Lung microvascular endothelial cell (primary cell): ENCODE measurements around the gene BCDIN3D. TPM values are rescaled to one million over a fixed set of nuclear protein-coding genes. Genes with fewer than 3 reads are reported as not detected.

Experiments used
- DNase-seq, 2 donors: peaks; one replicate each; pipeline versions ENCODE4 v3.0.0 to v3.0.0-alpha.2; 2010; ENCODE audit warnings: low read depth in 2 of 2
- total RNA-seq: library from RNA; depleted of rRNA; stranded (reverse); fragments of >200 nt; gene quantifications from 2 replicates; pipeline ENCODE4 v1.2.1, GENCODE V29; 2014

BCDIN3D gene
- total RNA-seq, 1 donor from 2014 or later = 2.0 TPM

GRCh38 chr12:49823350-49823749, 19.6 kb downstream of the BCDIN3D start:
- DNase-seq = no peak

DNA sequence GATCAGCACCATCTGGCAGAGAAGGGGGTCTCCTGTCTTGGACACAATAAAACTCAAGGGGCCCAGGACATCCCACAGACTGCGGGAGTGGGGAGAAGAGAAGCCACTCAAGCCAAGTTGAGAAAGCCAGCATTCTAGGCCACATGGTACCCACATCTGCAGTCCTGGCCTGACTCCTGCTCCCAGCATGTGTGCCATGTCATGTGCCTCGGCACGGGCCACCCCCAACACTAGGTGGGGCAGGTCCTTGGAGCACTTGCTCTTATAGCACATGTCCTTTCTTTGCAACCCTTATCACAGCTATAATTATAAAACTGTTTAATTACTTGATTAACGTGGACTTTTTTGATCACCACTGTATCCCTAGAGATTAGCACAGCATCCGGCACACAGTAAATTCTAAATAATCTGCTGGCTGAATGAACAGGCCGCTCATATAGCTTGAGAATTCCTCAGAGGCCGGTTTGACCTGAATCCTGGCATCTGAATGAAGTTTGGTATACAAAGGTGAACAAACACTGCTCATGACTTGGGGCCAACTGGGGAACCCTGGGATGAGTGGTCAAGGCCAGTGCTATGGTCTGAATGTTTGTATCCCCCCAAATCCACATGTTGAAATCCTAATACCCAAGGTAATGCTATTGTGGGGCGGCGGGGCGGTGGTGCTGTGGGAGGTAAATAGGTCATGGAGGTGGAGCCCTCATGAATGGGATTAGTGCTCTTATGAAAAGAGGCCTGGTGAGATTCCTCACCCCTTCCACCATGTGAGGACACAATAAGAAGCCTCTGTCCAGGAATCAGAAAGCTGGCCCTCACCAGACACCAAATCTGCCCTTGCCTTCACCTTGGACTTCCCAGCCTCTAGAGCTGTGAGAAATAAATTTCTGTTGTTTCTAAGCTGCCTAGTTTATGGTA, 21.3 kb downstream of the BCDIN3D start:
- DNase-seq = no peak

- DNase-seq = no peak
These were observed 23.1 kb downstream of the BCDIN3D start for GRCh38 chr12:49819786-49820185.

- no peak for DNase-seq
These were observed 24.5 kb downstream of the BCDIN3D start for GRCh38 chr12:49818241-49818895.

DNA sequence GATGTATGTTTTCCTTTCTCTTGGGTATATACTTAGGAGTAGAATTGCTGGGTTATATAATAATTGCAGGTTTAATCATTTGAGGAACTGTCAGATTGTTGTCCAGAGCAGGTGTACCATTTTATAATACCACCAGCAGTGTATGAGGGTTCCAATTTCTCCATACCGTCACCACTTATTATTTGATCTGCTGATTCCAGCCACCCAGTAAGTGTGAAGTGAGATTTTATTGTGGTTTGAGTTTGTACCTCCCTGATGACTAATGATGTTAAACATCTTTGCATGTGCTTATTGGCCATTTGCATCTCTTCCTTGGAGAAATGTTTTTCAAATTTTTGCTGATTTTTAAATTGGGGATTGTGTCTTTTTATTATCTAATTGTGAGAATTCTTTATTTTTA, 29.8 kb downstream of the BCDIN3D start:
- no peak for DNase-seq

GRCh38 chr12:49811961-49812401, 30.9 kb downstream of the BCDIN3D start:
- no peak for DNase-seq

DNA sequence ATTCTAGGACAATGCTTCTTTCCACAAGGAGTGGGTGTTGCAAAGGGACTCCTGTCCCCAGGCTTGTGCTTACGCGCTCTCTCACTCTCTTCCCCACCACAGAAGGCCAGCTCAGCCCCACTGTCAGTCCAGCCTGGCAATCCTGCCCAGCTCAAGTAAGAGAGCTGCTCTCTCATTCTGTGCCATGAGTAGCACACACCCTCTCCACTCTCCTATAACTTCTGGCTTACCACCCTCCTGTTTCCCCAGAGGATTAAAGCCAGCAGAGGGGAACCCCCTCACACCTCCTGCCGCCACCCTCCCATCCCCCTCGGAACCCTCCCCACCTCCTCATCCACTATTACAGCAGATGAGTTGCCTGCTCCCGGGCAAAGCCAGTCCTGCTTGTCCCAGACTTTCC, 31.8 kb downstream of the BCDIN3D start:
- DNase-seq = no peak

DNA sequence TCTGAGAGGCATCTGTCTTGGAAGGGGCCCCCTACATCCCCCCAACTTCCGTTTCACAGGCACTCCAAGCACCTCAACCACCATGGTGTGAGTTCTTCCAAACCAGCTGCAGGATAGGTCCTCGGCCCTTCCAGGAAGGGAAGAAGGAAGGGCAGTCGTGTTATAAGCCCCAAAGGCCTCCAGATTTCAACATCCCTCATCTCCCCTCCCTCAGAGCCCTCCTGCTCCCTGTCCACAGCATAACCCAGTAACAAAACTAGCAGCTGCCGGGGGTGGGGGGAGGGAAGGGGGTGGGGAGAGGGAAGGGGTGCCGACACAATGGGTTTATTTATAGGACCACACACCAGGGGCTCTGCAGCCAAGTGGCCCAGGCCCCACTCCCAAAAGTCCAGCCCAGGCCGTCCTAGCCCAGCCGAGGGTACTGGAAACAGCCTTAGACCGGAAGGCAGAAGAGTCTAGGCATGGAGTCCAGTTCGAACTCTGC, 33.0 kb downstream of the BCDIN3D start:
- peak in 1 of 2 donors; percentile 24 for DNase-seq

DNA sequence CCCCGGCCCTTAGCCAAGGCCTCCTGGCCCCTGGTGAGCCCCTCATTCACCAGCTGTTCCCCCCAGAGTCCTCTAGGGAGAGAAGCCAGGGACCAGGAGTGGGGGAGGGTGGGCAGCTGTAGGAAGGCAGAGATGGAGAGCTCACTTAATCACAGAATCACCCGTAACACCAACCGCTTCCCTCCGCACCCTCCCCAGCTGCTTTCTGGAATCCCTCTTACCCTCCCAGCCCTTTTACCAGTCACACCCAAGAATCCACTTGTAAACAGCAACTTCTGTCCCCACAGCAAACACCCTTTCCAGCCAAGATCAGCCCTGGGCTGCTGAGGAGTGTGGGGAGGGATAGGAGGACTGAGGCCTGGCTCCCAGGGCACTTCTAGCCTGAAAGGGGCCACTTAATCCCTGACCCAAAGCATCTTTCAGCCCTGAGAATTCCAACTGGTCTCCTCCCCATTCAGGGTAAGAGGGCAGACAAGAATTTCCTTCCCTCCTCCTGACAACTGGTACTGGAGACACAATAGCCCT, 33.5 kb downstream of the BCDIN3D start:
- DNase-seq = no peak

DNA sequence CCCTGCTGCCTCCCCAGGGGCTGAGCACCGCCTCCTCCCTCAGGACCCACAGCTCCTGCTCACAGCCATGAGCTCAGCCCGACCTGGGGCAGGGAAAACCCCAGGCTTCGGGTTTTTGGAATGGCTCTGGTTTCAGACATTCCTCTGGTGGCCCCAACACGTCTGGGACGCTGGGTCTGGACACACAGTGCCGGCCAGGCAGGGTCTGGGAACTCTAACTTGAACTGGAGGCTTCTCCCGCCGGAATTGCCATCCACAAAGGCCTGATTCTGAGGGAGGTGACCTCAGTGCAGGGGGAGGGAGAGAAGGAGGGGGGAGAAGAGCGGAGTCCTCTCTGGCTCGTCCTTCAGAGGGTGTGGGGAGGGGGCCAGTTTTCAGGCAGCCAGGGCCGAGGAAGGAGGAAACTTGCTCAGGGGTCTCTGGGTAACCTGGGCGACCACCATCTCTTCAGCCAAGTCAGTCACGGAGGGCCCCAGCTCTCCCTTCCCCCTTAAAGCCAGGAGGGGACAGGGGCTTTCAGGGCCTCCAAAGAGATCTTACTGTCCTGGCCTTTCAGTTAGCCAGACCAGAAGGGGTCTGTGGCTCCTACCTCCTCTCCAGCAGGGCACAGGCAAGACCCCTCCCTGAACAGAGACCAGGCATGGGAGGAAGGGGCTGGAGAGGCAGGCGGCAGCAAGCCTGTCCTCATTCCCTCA, 34.1 kb downstream of the BCDIN3D start:
- no peak for DNase-seq

- no peak for DNase-seq
These were observed 34.8 kb downstream of the BCDIN3D start for GRCh38 chr12:49807991-49808580.

DNA sequence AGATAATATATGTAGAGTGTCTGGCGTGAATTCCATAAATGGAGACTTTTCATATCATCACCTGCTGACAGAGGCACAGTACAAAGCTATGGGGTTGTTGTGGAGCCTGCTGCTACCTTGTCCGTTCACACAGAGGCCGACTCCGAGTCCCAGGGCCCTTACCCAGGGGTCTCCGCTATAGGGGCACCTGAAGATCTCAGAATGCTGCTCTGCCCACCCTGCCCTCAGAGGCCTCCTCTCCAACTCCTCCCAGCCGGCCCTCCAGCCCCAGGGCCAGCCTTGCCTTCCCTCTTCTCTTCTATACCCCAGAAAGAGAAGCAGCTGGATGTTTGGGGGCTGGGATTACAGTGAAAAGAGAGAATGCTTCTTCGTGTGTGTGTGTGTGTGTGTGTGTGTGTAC, 36.0 kb downstream of the BCDIN3D start:
- DNase-seq = no peak

DNA sequence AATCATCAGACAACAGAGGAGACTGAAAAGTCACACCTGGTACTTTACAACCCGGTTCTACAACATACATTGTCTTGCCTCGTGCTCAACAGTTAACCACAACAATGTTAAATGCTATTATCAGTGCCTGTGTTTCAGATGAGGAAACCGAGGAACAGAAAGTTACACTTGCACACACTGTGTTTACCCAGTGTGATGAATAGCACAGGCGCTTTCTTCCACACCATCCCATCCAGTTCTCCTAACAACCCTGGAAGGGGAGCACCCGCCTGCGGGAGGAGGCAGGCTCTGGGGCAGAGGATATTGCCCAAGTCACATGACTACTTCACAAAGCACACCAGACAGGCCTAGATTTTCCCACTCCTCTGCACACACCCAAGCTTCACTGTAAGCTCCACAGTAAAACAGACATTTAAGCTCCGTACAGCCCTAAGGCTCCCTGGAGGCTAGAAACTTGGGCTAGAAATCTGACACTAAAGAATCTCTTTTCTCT, 36.5 kb downstream of the BCDIN3D start:
- no peak for DNase-seq

- DNase-seq = no peak
These were observed 37.5 kb downstream of the BCDIN3D start for GRCh38 chr12:49805409-49805808.

DNA sequence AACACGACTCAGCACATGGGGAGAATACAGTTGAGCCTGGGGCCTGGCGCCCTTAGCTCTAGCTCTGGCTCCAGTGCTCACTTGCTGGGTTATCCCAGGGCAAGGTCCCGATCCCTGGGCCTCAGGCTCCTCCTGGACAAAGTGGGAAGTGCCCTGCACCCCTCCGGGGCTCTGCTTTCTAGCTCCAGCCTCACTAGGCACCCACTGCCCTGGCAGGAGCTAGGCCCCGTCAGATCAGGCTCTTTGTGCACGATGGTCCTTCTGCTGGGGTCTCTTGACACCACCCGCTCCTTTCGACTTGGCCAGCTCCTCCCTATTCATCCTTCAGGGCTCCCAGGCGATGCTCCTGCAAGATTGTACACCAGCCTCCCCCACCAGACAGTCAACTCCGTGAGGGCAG, 38.1 kb downstream of the BCDIN3D start:
- DNase-seq = no peak

GRCh38 chr12:49803693-49804450, 39.0 kb downstream of the BCDIN3D start:
- DNase-seq = no peak

- no peak for DNase-seq
These were observed 41.5 kb downstream of the BCDIN3D start for GRCh38 chr12:49801141-49802063.

- DNase-seq = no peak
These were observed 42.3 kb downstream of the BCDIN3D start for GRCh38 chr12:49800421-49801140.

- DNase-seq = no peak
These were observed 44.0 kb downstream of the BCDIN3D start for GRCh38 chr12:49798934-49799333.
